Cardiac fibroblast (primary cell): ENCODE measurements around the gene STARD9.
"Not testable (repeated sequence)": the region's sequence is repeated elsewhere in the genome, so short reads cannot be mapped to it uniquely, and the experiment has no call there.

Source experiments
- DNase-seq, 2 donors: peaks; one replicate each; pipeline versions ENCODE4 v3.0.0 to v3.0.0-alpha.2; 2010; ENCODE audit warnings: low read depth in 2 of 2
- H3K4me3 ChIP-seq, 2 donors: replicated peaks in 1 of 2; 1 replicate in 1 of 2; 2 replicates in 1 of 2; pipeline ENCODE4 v1.5.1; 2011; ENCODE audit warnings: low read depth in 2 of 2, low read length in 2 of 2, mild to moderate bottlenecking in 2 of 2, moderate library complexity in 1 of 2
- TF ChIP-seq, protein P1 (sequence below): IDR thresholded peaks from one replicate; pipeline ENCODE4 v1.5.1; 2011; ENCODE audit warnings: low read depth, mild to moderate bottlenecking, low read length, inconsistent platforms

STARD9 gene

DNA sequence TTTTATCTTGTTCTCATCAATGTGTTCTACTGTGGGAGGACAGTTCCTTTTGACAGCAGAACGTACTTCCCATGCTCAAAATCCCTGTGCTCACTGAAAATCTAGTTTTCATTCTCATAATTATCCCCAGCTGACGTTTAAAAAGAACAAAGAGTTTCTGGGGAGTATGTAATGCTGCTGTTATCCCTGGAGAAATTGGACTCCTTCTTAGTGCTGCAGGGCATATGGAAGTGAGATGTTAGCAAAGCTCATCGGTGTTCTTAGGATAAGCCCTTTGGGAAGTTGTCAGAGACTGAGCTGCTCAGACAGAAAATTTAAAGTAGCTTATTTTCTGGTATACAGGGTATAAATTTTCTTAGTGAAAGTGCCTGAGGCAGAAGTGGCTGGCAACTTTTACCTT, 95.0 kb downstream of the STARD9 start:
- TF ChIP-seq, protein P1, sequence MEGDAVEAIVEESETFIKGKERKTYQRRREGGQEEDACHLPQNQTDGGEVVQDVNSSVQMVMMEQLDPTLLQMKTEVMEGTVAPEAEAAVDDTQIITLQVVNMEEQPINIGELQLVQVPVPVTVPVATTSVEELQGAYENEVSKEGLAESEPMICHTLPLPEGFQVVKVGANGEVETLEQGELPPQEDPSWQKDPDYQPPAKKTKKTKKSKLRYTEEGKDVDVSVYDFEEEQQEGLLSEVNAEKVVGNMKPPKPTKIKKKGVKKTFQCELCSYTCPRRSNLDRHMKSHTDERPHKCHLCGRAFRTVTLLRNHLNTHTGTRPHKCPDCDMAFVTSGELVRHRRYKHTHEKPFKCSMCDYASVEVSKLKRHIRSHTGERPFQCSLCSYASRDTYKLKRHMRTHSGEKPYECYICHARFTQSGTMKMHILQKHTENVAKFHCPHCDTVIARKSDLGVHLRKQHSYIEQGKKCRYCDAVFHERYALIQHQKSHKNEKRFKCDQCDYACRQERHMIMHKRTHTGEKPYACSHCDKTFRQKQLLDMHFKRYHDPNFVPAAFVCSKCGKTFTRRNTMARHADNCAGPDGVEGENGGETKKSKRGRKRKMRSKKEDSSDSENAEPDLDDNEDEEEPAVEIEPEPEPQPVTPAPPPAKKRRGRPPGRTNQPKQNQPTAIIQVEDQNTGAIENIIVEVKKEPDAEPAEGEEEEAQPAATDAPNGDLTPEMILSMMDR = no peak
- no peak for DNase-seq
- H3K4me3 ChIP-seq = no peak overlapping the region

DNA sequence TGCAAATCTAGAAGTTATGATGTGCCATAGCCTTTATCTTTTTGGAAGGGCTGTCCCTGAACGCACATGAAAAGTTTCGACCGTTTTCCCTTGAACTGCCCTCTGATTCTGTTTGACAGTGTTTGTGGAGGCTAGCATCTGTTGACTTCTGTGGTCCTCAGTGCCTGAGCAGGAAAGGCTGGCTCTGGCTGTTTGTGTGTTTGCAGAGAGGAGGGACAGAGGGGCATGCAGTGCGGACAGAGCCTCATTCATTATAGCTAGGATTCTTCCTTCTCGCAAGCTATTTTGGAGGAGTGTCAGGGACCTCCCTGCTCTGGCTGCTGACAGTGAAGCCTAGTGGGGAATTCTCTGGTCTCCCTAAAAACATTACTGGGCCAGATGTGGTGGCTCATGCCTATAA, 97.0 kb downstream of the STARD9 start:
- TF ChIP-seq, protein P1 = no peak
- no peak for DNase-seq

DNA sequence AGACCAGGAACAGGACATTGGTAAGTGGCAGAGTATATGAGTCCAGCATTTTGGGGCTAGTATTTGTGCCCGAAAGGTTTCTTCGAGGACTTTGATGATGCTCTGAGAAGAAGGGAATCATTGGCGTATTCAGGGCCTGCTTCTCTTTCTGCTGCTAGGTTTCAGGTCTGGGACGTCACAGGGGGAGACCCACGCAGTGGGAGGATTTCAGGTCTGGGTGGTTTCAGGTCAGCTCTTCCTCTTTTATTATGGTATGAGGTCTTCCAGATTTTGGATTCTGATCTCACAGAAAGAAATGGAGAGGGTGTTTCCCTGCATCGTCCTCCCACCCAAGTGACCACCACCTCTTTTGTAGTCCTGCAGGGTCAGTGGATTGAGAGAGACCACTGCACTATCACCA, 99.1 kb downstream of the STARD9 start:
- H3K4me3 ChIP-seq = no peak overlapping the region
- TF ChIP-seq, protein P1 = no peak
- DNase-seq = no peak

More for the DNA sequence above, 97.0 kb downstream of the STARD9 start:
- no peak overlapping the region for H3K4me3 ChIP-seq

DNA sequence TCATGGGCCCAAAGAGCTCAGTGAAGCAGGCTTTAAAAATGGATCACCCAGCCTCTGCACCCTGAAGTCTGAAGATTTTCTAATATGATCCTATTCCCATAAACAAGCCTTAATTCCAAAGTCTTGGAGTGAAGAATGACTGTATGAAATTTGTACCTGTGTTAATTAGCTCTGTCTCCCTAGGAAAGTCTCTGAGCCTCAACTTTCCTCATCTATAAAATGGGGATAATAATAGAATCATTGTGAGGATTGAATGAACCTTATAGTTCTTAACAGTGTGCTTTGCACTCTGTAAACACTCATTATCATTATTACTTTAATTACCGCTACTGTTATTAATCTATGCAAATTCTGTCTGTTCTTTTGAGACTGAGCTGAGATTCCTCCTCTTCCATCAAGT, 99.6 kb downstream of the STARD9 start:
- no peak overlapping the region for H3K4me3 ChIP-seq
- no peak for DNase-seq
- TF ChIP-seq, protein P1 = no peak

DNA sequence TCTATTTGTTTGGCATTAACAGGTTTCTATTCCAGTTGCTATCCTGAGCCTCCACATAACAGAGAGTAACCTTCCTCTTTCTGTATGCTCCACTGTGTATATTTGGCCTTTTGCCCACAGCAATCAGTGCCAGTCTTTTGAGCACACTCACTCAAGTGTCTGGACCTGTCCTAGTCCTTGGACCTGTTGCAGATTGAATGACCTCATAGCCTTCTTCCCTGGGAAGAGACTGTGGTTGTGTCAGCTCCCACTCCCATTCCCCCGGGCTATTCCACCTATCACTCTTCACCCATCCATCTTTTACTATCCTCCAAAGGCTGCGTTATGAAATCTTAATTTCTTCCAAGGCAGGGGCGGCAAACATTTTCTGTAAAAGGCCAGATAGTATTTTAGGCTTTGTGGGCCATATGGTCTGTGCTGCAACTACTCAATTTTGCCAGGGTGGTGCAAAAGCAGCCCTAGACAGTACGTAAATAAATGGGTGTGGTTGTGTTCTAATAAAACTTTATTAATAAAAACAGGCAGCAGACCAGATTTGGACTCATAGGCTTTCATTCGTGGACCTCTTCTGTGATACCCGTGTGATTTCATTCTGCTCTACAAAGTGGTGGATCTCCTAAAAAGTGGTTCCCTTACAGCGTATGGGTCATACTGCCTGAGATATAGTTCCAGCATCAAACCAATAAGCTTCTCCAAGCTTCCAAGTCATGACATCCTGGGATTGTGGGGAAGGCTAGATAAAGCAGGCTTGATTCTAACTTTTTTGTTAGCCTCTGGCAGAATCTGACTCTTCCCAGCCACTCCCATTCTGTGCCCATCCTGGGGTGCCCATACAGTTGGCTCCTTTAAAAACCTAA, 104.1 kb downstream of the STARD9 start:
- DNase-seq = no peak
- no peak overlapping the region for H3K4me3 ChIP-seq
- TF ChIP-seq, protein P1 = no peak

DNA sequence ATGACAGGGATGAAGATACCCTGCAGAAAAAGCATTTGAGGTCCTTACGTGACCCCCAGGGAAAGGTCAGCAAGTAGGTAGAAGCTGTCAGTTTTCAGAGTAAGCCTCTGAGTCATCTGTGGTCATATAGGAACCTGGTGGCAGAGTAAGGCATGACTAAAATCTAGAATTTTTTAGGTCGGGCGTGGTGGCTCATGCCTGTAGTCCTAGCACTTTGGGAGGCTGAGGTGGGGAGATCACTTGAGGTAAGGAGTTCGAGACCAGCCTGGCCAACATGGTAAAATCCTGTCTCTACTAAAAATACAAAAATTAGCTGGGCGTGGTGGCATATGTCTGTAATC, 104.7 kb downstream of the STARD9 start:
- peak in 1 of 2 donors; percentile 19 for DNase-seq
- H3K4me3 ChIP-seq = not testable (repeated sequence)

DNA sequence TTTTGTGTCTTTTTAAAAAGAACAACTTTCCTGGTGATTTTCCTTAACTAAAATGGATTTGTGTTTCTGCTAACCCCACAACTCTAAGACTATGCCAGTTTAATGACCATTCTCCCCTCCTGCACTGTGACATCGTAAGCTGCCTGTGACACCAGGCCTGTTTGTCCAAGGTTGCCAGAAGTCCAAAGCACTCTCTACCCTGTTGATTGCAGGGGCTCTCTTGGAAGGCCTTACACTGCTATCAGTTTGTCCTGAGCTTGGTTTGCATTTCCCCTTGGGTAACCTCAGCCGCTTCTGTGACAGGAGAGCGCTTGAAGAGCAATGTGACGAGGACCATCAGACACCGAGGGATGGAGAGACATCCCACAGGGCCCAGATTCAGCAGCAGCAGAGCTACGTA, 105.7 kb downstream of the STARD9 start:
- no peak overlapping the region for H3K4me3 ChIP-seq
- no peak for DNase-seq
- TF ChIP-seq, protein P1 = no peak
